ENCODE measurements around the gene GATA1. TPM values are rescaled to one million over a fixed set of nuclear protein-coding genes. Genes with fewer than 3 reads are reported as not detected.

GATA1 gene
- total RNA-seq, 1 experiment from 2014 or later, result not detected

GRCh38 chrX:48827654-48827968, 41.2 kb downstream of the GATA1 start:
- TF ChIP-seq CTCF (IDR thresholded peaks at IDR 0.05; ENCODE audit: unreplicated experiment), result no peak
- intact Hi-C loops (cut with micrococcal nuclease), result no loop called here
- H3K4me1 Mint-ChIP-seq (ENCODE audit: insufficient read depth, unreplicated experiment), result no peaks in the 10 kb centered on the region
- H3K9me3 Mint-ChIP-seq (ENCODE audit: unreplicated experiment), result no peaks in the 10 kb centered on the region
- no TSS peak for BruUV-seq (replicated peaks)
- H3K27ac Mint-ChIP-seq (ENCODE audit: low read depth, unreplicated experiment), result no peak overlapping the region
- no peaks in the 10 kb centered on the region for H3K27me3 Mint-ChIP-seq (ENCODE audit: insufficient read depth, unreplicated experiment)
- H3K4me3 Mint-ChIP-seq (ENCODE audit: unreplicated experiment), result no peak overlapping the region
- CTCF ChIA-PET, result no interaction called here
- H3K36me3 Mint-ChIP-seq (ENCODE audit: insufficient read depth, unreplicated experiment), result peaks cover 7% of the 10 kb centered on the region
- POLR2A ChIA-PET, result no interaction called here
- no peak for DNase-seq (ENCODE audit: unreplicated experiment)

GRCh38 chrX:48829016-48829735, 42.8 kb downstream of the GATA1 start:
- Mint-ChIP-seq H3K4me3 (ENCODE audit: unreplicated experiment) (no peak overlapping the region), H3K4me1 (ENCODE audit: insufficient read depth, unreplicated experiment) (peaks cover under 1% of the 10 kb centered on the region), H3K36me3 (ENCODE audit: insufficient read depth, unreplicated experiment) (peaks cover 6% of the 10 kb centered on the region), H3K27me3 (ENCODE audit: insufficient read depth, unreplicated experiment) (no peaks in the 10 kb centered on the region), H3K9me3 (ENCODE audit: unreplicated experiment) (no peaks in the 10 kb centered on the region), H3K27ac (ENCODE audit: low read depth, unreplicated experiment) (no peak overlapping the region)
- intact Hi-C loops (cut with micrococcal nuclease), result no loop called here
- CTCF ChIA-PET, result interaction anchor here (0.7 kb wide), 1 partner anchor 66 kb away, joined by 3 read pairs; no protein-coding TSS in a partner anchor
- BruUV-seq (replicated peaks), result no TSS peak
- no peak for DNase-seq (ENCODE audit: unreplicated experiment)
- POLR2A ChIA-PET, result no interaction called here
- TF ChIP-seq CTCF (IDR thresholded peaks at IDR 0.05; ENCODE audit: unreplicated experiment), result no peak

- H3K36me3 Mint-ChIP-seq (ENCODE audit: insufficient read depth, unreplicated experiment), result no peaks in the 10 kb centered on the region
- no peak overlapping the region for H3K27ac Mint-ChIP-seq (ENCODE audit: low read depth, unreplicated experiment)
- no peak for TF ChIP-seq CTCF (IDR thresholded peaks at IDR 0.05; ENCODE audit: unreplicated experiment)
- intact Hi-C loops (cut with micrococcal nuclease), result no loop called here
- H3K4me3 Mint-ChIP-seq (ENCODE audit: unreplicated experiment), result no peak overlapping the region
- H3K4me1 Mint-ChIP-seq (ENCODE audit: insufficient read depth, unreplicated experiment), result peaks cover 8% of the 10 kb centered on the region
- H3K9me3 Mint-ChIP-seq (ENCODE audit: unreplicated experiment), result peaks cover 3% of the 10 kb centered on the region
- CTCF ChIA-PET, result interaction anchor here (0.6 kb wide), 1 partner anchor 9 kb away, joined by 3 read pairs; no protein-coding TSS in a partner anchor
- POLR2A ChIA-PET, result no interaction called here
- BruUV-seq (replicated peaks), result no TSS peak
- H3K27me3 Mint-ChIP-seq (ENCODE audit: insufficient read depth, unreplicated experiment), result no peaks in the 10 kb centered on the region
- DNase-seq (ENCODE audit: unreplicated experiment), result no peak
These were observed 44.9 kb downstream of the GATA1 start for GRCh38 chrX:48831136-48831908.

GRCh38 chrX:48831909-48832291, 45.5 kb downstream of the GATA1 start:
- Mint-ChIP-seq H3K4me1 (ENCODE audit: insufficient read depth, unreplicated experiment) (peaks cover 8% of the 10 kb centered on the region), H3K9me3 (ENCODE audit: unreplicated experiment) (peaks cover 8% of the 10 kb centered on the region), H3K4me3 (ENCODE audit: unreplicated experiment) (no peak overlapping the region), H3K27ac (ENCODE audit: low read depth, unreplicated experiment) (no peak overlapping the region), H3K36me3 (ENCODE audit: insufficient read depth, unreplicated experiment) (no peaks in the 10 kb centered on the region), H3K27me3 (ENCODE audit: insufficient read depth, unreplicated experiment) (no peaks in the 10 kb centered on the region)
- intact Hi-C loops (cut with micrococcal nuclease), result no loop called here
- DNase-seq (ENCODE audit: unreplicated experiment), result no peak
- no TSS peak for BruUV-seq (replicated peaks)
- TF ChIP-seq CTCF (IDR thresholded peaks at IDR 0.05; ENCODE audit: unreplicated experiment), result no peak
- CTCF ChIA-PET, result interaction anchor here (0.6 kb wide), 1 partner anchor 9 kb away, joined by 3 read pairs; no protein-coding TSS in a partner anchor
- POLR2A ChIA-PET, result no interaction called here

Measured in MCF 10A (cell line).